K562 (cell line): ENCODE results near the gene GOLGA8J. TPM values are rescaled to one million over a fixed set of nuclear protein-coding genes. Genes with fewer than 3 reads are reported as not detected.

ENCODE experiments used
- ATAC-seq: fragments of 200-7000 bp; cut with Tn5 transposase; 3 replicates; pipeline ENCODE4 v1.9.1; 2020; ENCODE audit warnings: moderate library complexity
- BruUV-seq: library from RNA; stranded (reverse); fragments of 400-500 nt; replicated peaks from 2 replicates; lab custom pipeline; 2021; lab: Mats Ljungman, UMichigan
- CTCF ChIA-PET: fragments of 300-600 bp; formaldehyde crosslinking; extraction: SDS; loops from one replicate; lab custom pipeline; 2021; ENCODE audit warnings: low intra/inter-chr PET ratio; lab: Yijun Ruan, JAX
- POLR2A ChIA-PET: fragments of 300-600, 350-650 bp; sonication (Branson Sonifier 250); formaldehyde crosslinking; extraction: SDS; loops from one replicate; lab custom pipeline; 2021; ENCODE audit warnings: antibody characterized with exemption, inconsistent platforms; lab: Yijun Ruan, JAX
- DNase-seq, 4 experiments: peaks; one replicate each; pipeline versions ENCODE4 v3.0.0 to v3.0.0-alpha.2; 2011 to 2018; ENCODE audit warnings: low spot score in 3 of 4, mixed read lengths in 3 of 4; ENCODE audit errors: extremely low read depth in 1 of 4
- FAIRE-seq: peaks from 2 replicates; lab custom pipeline; 2011; peaks lifted over from hg19 to GRCh38; lab: Jason Lieb, UNC
- H2AFZ ChIP-seq: 2 replicates; pipeline ENCODE4 v1.6.0; 2011; ENCODE audit warnings: low read depth, low read length, control low read depth, inconsistent platforms
- H3K27ac ChIP-seq: fragments of 200-600 bp; 3 replicates; pipeline ENCODE4 v1.8.0; 2011; ENCODE audit warnings: low read depth, mild to moderate bottlenecking, control low read depth, inconsistent platforms, low read length, moderate library complexity, mixed read lengths; ENCODE audit errors: extremely low read depth
- H3K27me3 ChIP-seq, 2 experiments: fragments of 300-600 bp in 1 of 2; 2 replicates in 1 of 2; 3 replicates in 1 of 2; pipeline versions ENCODE4 v1.6.0 to v1.8.0; 2011; ENCODE audit warnings: inconsistent platforms in 2 of 2, low read length in 2 of 2, mild to moderate bottlenecking in 1 of 2, mixed read lengths in 1 of 2, moderate library complexity in 1 of 2; ENCODE audit not compliant: control insufficient read depth in 2 of 2, insufficient read depth in 2 of 2
- H3K36me3 ChIP-seq: fragments of 300-600 bp; 3 replicates; pipeline ENCODE4 v1.8.0; 2011; ENCODE audit warnings: mild to moderate bottlenecking, low read length, inconsistent platforms; ENCODE audit not compliant: control insufficient read depth, insufficient read depth
- H3K4me1 ChIP-seq, 2 experiments: fragments of 200-600 bp in 1 of 2; replicated peaks in 1 of 2; 2 replicates in 1 of 2; 3 replicates in 1 of 2; pipeline versions ENCODE4 v1.5.1 to v1.8.0; 2011; ENCODE audit warnings: inconsistent platforms in 2 of 2, low read length in 2 of 2, mild to moderate bottlenecking in 1 of 2, mixed read lengths in 1 of 2, moderate library complexity in 1 of 2; ENCODE audit not compliant: control insufficient read depth in 2 of 2, insufficient read depth in 2 of 2
- H3K4me2 ChIP-seq: 2 replicates; pipeline ENCODE4 v1.6.1; 2011; ENCODE audit warnings: low read length, control low read depth, inconsistent platforms, mixed read lengths; ENCODE audit not compliant: insufficient read depth
- H3K4me3 ChIP-seq: fragments of 200-600 bp; sonication (generic), shearing (Covaris generic); 2 replicates; pipeline ENCODE4 v1.5.1; 2016; ENCODE audit warnings: control low read depth, inconsistent platforms
- H3K79me2 ChIP-seq: fragments of 200-600 bp; 3 replicates; pipeline ENCODE4 v1.8.0; 2011; ENCODE audit warnings: low read length, inconsistent platforms; ENCODE audit not compliant: control insufficient read depth, insufficient read depth
- H3K9ac ChIP-seq, 2 experiments: 2 replicates each; pipeline versions ENCODE4 v1.6.0 to v1.6.1; 2011; ENCODE audit warnings: low read depth in 2 of 2, low read length in 2 of 2, control low read depth in 1 of 2, inconsistent platforms in 1 of 2, mild to moderate bottlenecking in 1 of 2, mixed read lengths in 1 of 2; ENCODE audit not compliant: insufficient read depth in 1 of 2
- H3K9me1 ChIP-seq: one replicate; pipeline ENCODE4 v1.6.0; 2011; ENCODE audit warnings: inconsistent platforms, mild to moderate bottlenecking, low read length, moderate library complexity; ENCODE audit not compliant: control insufficient read depth, insufficient read depth
- H3K9me3 ChIP-seq: replicated peaks from 2 replicates; pipeline ENCODE4 v1.5.1; 2011; ENCODE audit warnings: low read depth, low read length, inconsistent platforms; ENCODE audit not compliant: control insufficient read depth, insufficient read depth
- H4K20me1 ChIP-seq: replicated peaks from 2 replicates; pipeline ENCODE4 v1.6.1; 2011; ENCODE audit warnings: low read length, inconsistent platforms, mixed read lengths; ENCODE audit not compliant: control insufficient read depth, insufficient read depth
- CSDE1 ChIP-seq, 2 experiments: fragments of 450-650 bp; IDR thresholded peaks; 2 replicates each; pipeline ENCODE4 v1.6.1; 2016; ENCODE audit warnings: mild to moderate bottlenecking in 1 of 2
- RERE ChIP-seq: sonication (generic); formaldehyde crosslinking; IDR thresholded peaks from 2 replicates; pipeline ENCODE4 v1.8.0; 2023; ENCODE audit warnings: missing genetic modification reagents, mild to moderate bottlenecking, borderline replicate concordance
- SMC3 ChIP-seq: conservative IDR thresholded peaks from 2 replicates; pipeline ENCODE4 v1.6.1; 2011; ENCODE audit warnings: low read depth, low read length, improper control_type of control experiment; ENCODE audit not compliant: insufficient read depth
- ZBTB2 ChIP-seq: fragments of 450-650 bp; IDR thresholded peaks from 2 replicates; pipeline ENCODE4 v1.6.1; 2016; ENCODE audit warnings: antibody characterized with exemption
- ZNF23 ChIP-seq: fragments of 250-450 bp; sonication (Bioruptor Pico); IDR thresholded peaks from 2 replicates; pipeline ENCODE4 v1.4.0; 2020; ENCODE audit warnings: mild to moderate bottlenecking
- ZNF780A ChIP-seq: fragments of 250-450 bp; sonication (Bioruptor Pico); IDR thresholded peaks from 2 replicates; pipeline ENCODE4 v1.5.0; 2021; ENCODE audit warnings: mild to moderate bottlenecking
- WGBS: fragments of 100-300 bp; shearing (Covaris generic); methylation state at CpG from one replicate; pipeline ENCODE4 v1.1.6; 2016; ENCODE audit warnings: low coverage, mixed read lengths; ENCODE audit not compliant: insufficient coverage; ENCODE audit errors: missing lambda C conversion rate; 5-methylcytosine and 5-hydroxymethylcytosine counted together
- in situ Hi-C: fragments of 300-500 bp; cut with MboI; formaldehyde crosslinking; loops from 4 replicates; pipeline ENCODE4 v1.15.0; 2018; ENCODE audit warnings: inconsistent platforms, mixed read lengths
- intact Hi-C: fragments of 100-400 bp; cut with micrococcal nuclease; formaldehyde crosslinking; loops from 2 replicates; pipeline ENCODE4 v1.14.2; 2022
- polyA plus RNA-seq, 8 experiments: library from polyadenylated mRNA; depleted of rRNA in 4 of 8; stranded (reverse) in 5 of 8; unstranded in 3 of 8; fragments of >200 nt; fragmentation: Nextera tagmentation in 2 of 8; fragmentation: Illumina TruSeq in 1 of 8; extraction: Ambion mirVana in 2 of 8; extraction: Trizol in 1 of 8; gene quantifications; 2 replicates each; pipeline versions ENCODE4 v1.2.1 to v1.2.3, GENCODE V29; 2011 to 2014; ENCODE audit warnings: inconsistent platforms in 1 of 8, missing spikeins in 1 of 8
- total RNA-seq, 7 experiments: library from RNA; depleted of rRNA in 6 of 7; stranded (reverse); fragments of >200 nt in 6 of 7; fragmentation: Illumina TruSeq in 2 of 7; extraction: Trizol in 2 of 7; gene quantifications; 2 replicates each; pipeline versions ENCODE4 v1.2.1 to v1.2.3, GENCODE V29; 2011 to 2021; ENCODE audit warnings: low replicate concordance in 1 of 7

The GOLGA8J gene
- total and polyA plus RNA-seq, 9 of the 15 experiments (the other 6 are each of a cell fraction or from before 2014, with no cell fraction given) = not detected

GRCh38 chr15:30046430-30046829, 36.3 kb upstream of the GOLGA8J start:
- FAIRE-seq (no peak), ATAC-seq (no peak), DNase-seq (no peak)
- TF ChIP-seq CSDE1 (IDR thresholded peaks at IDR 0.05) (no peak), ZNF23 (CRISPR knock-in tag) (no peak), ZNF780A (CRISPR knock-in tag) (no peak), SMC3 (no peak), RERE (CRISPR knock-in tag) (no peak), ZBTB2 (no peak)
- Histone ChIP-seq H3K9ac (no peak overlapping the region), H3K36me3 (no peaks in the 10 kb centered on the region), H3K4me3 (no peak overlapping the region), H2AFZ (no peak overlapping the region), H3K4me2 (no peak overlapping the region), H3K27ac (no peak overlapping the region), H4K20me1 (no peaks in the 10 kb centered on the region), H3K9me1 (no peaks in the 10 kb centered on the region), H3K79me2 (no peaks in the 10 kb centered on the region), H3K4me1 (no peaks in the 10 kb centered on the region), H3K27me3 (peaks cover 0 to 4% of the 10 kb centered on the region in 2 experiments; a peak in 3 of 5 replicates), H3K9me3 (no peaks in the 10 kb centered on the region)
- POLR2A ChIA-PET = no interaction called here
- CTCF ChIA-PET = no interaction called here
- in situ Hi-C loops = no loop called here
- 0% methylated on average over 2 of the region's 2 CpGs for WGBS
- intact Hi-C loops = loop anchor here (10.0 kb wide), 1 partner anchor 52 kb away; no protein-coding TSS in a partner anchor
- BruUV-seq = no TSS peak
